Effector memory CD8-positive, alpha-beta T cell (primary cell): ENCODE data around the gene PANX1.

Source experiments
- ATAC-seq: fragments of 150-1000 bp; cut with Tn5 transposase; replicated peaks from 2 replicates; pipeline ENCODE4 v1.10.0; 2021; ENCODE audit warnings: mild to moderate bottlenecking, moderate library complexity
- DNase-seq, 3 experiments: peaks; one replicate each; pipeline ENCODE4 v3.0.0; 2021
- H3K27ac Mint-ChIP-seq, 2 donors: one replicate each; pipeline ENCODE4 v1.8.0; 2022; ENCODE audit warnings: mild to moderate bottlenecking in 2 of 2, mixed read lengths in 2 of 2, moderate library complexity in 2 of 2
- H3K27me3 Mint-ChIP-seq, 2 donors: one replicate each; pipeline ENCODE4 v1.8.0; 2022; ENCODE audit warnings: mixed read lengths in 2 of 2
- H3K36me3 Mint-ChIP-seq: one replicate; pipeline ENCODE4 v1.8.0; 2022; ENCODE audit warnings: mild to moderate bottlenecking, moderate library complexity, mixed read lengths; ENCODE audit not compliant: insufficient read depth
- H3K4me1 Mint-ChIP-seq, 2 donors: one replicate each; pipeline ENCODE4 v1.8.0; 2022; ENCODE audit warnings: low read depth in 2 of 2, mixed read lengths in 2 of 2
- H3K4me3 Mint-ChIP-seq, 2 donors: one replicate each; pipeline ENCODE4 v1.8.0; 2022; ENCODE audit warnings: mild to moderate bottlenecking in 2 of 2, mixed read lengths in 2 of 2, moderate library complexity in 2 of 2
- H3K9me3 Mint-ChIP-seq, 2 donors: one replicate each; pipeline ENCODE4 v1.8.0; 2022; ENCODE audit warnings: mixed read lengths in 2 of 2

PANX1 gene

GRCh38 chr11:94169516-94169915, 40.9 kb downstream of the PANX1 start:
- no peak for DNase-seq
- peaks cover 5% of the 10 kb centered on the region for H3K36me3 Mint-ChIP-seq
- H3K27ac Mint-ChIP-seq: peak overlapping the region; percentile 7 to 39
- no peaks in the 10 kb centered on the region for H3K9me3 Mint-ChIP-seq
- H3K4me3 Mint-ChIP-seq: no peak overlapping the region
- no peaks in the 10 kb centered on the region for H3K27me3 Mint-ChIP-seq
- H3K4me1 Mint-ChIP-seq: peaks cover 39 to 52% of the 10 kb centered on the region in 2 donors
- no peak for ATAC-seq

GRCh38 chr11:94169930-94170545, 41.4 kb downstream of the PANX1 start:
- no peak for DNase-seq
- H3K27ac Mint-ChIP-seq: peak overlapping the region in 1 of 2 donors; percentile 39
- no peak overlapping the region for H3K4me3 Mint-ChIP-seq
- no peak for ATAC-seq
- H3K4me1 Mint-ChIP-seq: peaks cover 37 to 49% of the 10 kb centered on the region in 2 donors
- peaks cover 5% of the 10 kb centered on the region for H3K36me3 Mint-ChIP-seq
- H3K9me3 Mint-ChIP-seq: no peaks in the 10 kb centered on the region
- H3K27me3 Mint-ChIP-seq: no peaks in the 10 kb centered on the region

GRCh38 chr11:94170953-94171352, 42.3 kb downstream of the PANX1 start:
- Mint-ChIP-seq H3K27me3 (no peaks in the 10 kb centered on the region), H3K9me3 (no peaks in the 10 kb centered on the region), H3K27ac (peak overlapping the region in 1 of 2 donors; percentile 15), H3K4me3 (no peak overlapping the region), H3K4me1 (peaks cover 36 to 49% of the 10 kb centered on the region in 2 donors), H3K36me3 (peaks cover 5% of the 10 kb centered on the region)
- DNase-seq (no peak), ATAC-seq (no peak)

GRCh38 chr11:94171693-94172440, 43.2 kb downstream of the PANX1 start:
- peak; percentile 3 to 6 (median 4) for DNase-seq
- Mint-ChIP-seq H3K9me3 (no peaks in the 10 kb centered on the region), H3K36me3 (peaks cover 5% of the 10 kb centered on the region), H3K27me3 (no peaks in the 10 kb centered on the region), H3K4me3 (no peak overlapping the region), H3K27ac (peak overlapping the region in 1 of 2 donors; percentile 67), H3K4me1 (peaks cover 36 to 49% of the 10 kb centered on the region in 2 donors)
- ATAC-seq: no peak

- Mint-ChIP-seq H3K27me3 (no peaks in the 10 kb centered on the region), H3K9me3 (no peaks in the 10 kb centered on the region), H3K4me3 (no peak overlapping the region), H3K4me1 (peaks cover 21 to 25% of the 10 kb centered on the region in 2 donors), H3K36me3 (peaks cover 10% of the 10 kb centered on the region), H3K27ac (no peak overlapping the region)
- DNase-seq (no peak), ATAC-seq (no peak)
Observed at GRCh38 chr11:94175535-94175934, 46.9 kb downstream of the PANX1 start.

GRCh38 chr11:94178331-94178730, 49.7 kb downstream of the PANX1 start:
- no peak for ATAC-seq
- no peaks in the 10 kb centered on the region for H3K27me3 Mint-ChIP-seq
- peaks cover 20% of the 10 kb centered on the region for H3K36me3 Mint-ChIP-seq
- peaks cover 5 to 7% of the 10 kb centered on the region in 2 donors for H3K4me1 Mint-ChIP-seq
- H3K9me3 Mint-ChIP-seq: no peaks in the 10 kb centered on the region
- H3K4me3 Mint-ChIP-seq: no peak overlapping the region
- DNase-seq: no peak
- H3K27ac Mint-ChIP-seq: no peak overlapping the region

GRCh38 chr11:94179696-94180095, 51.1 kb downstream of the PANX1 start:
- H3K4me3 Mint-ChIP-seq: no peak overlapping the region
- no peaks in the 10 kb centered on the region for H3K9me3 Mint-ChIP-seq
- no peaks in the 10 kb centered on the region for H3K27me3 Mint-ChIP-seq
- DNase-seq (no peak), ATAC-seq (no peak)
- no peaks in the 10 kb centered on the region for H3K4me1 Mint-ChIP-seq
- no peak overlapping the region for H3K27ac Mint-ChIP-seq
- H3K36me3 Mint-ChIP-seq: peaks cover 20% of the 10 kb centered on the region

- DNase-seq: no peak
- Mint-ChIP-seq H3K27me3 (no peaks in the 10 kb centered on the region), H3K4me3 (no peak overlapping the region), H3K36me3 (peaks cover 20% of the 10 kb centered on the region), H3K9me3 (no peaks in the 10 kb centered on the region), H3K27ac (no peak overlapping the region), H3K4me1 (no peaks in the 10 kb centered on the region)
- ATAC-seq: no peak
Observed at GRCh38 chr11:94181526-94181925, 52.9 kb downstream of the PANX1 start.

GRCh38 chr11:94181943-94182342, 53.3 kb downstream of the PANX1 start:
- peaks cover 20% of the 10 kb centered on the region for H3K36me3 Mint-ChIP-seq
- H3K27me3 Mint-ChIP-seq: no peaks in the 10 kb centered on the region
- H3K4me1 Mint-ChIP-seq: no peaks in the 10 kb centered on the region
- no peak for ATAC-seq
- no peak overlapping the region for H3K4me3 Mint-ChIP-seq
- no peaks in the 10 kb centered on the region for H3K9me3 Mint-ChIP-seq
- H3K27ac Mint-ChIP-seq: no peak overlapping the region
- no peak for DNase-seq

GRCh38 chr11:94183251-94183885, 54.7 kb downstream of the PANX1 start:
- no peak overlapping the region for H3K4me3 Mint-ChIP-seq
- H3K27ac Mint-ChIP-seq: no peak overlapping the region
- DNase-seq (no peak), ATAC-seq (no peak)
- peaks cover 16% of the 10 kb centered on the region for H3K36me3 Mint-ChIP-seq
- H3K4me1 Mint-ChIP-seq: no peaks in the 10 kb centered on the region
- H3K27me3 Mint-ChIP-seq: no peaks in the 10 kb centered on the region
- H3K9me3 Mint-ChIP-seq: no peaks in the 10 kb centered on the region

GRCh38 chr11:94183886-94184264, 55.2 kb downstream of the PANX1 start:
- Mint-ChIP-seq H3K9me3 (no peaks in the 10 kb centered on the region), H3K27ac (no peak overlapping the region), H3K36me3 (peaks cover 16% of the 10 kb centered on the region), H3K4me3 (no peak overlapping the region), H3K4me1 (no peaks in the 10 kb centered on the region), H3K27me3 (no peaks in the 10 kb centered on the region)
- DNase-seq (no peak), ATAC-seq (no peak)

GRCh38 chr11:94184362-94184761, 55.7 kb downstream of the PANX1 start:
- no peaks in the 10 kb centered on the region for H3K27me3 Mint-ChIP-seq
- no peak overlapping the region for H3K27ac Mint-ChIP-seq
- peaks cover 14% of the 10 kb centered on the region for H3K36me3 Mint-ChIP-seq
- H3K4me3 Mint-ChIP-seq: no peak overlapping the region
- DNase-seq: no peak
- no peaks in the 10 kb centered on the region for H3K4me1 Mint-ChIP-seq
- H3K9me3 Mint-ChIP-seq: no peaks in the 10 kb centered on the region
- no peak for ATAC-seq

GRCh38 chr11:94184846-94185245, 56.2 kb downstream of the PANX1 start:
- Mint-ChIP-seq H3K4me1 (no peaks in the 10 kb centered on the region), H3K36me3 (peaks cover 13% of the 10 kb centered on the region), H3K27me3 (no peaks in the 10 kb centered on the region), H3K27ac (no peak overlapping the region), H3K9me3 (no peaks in the 10 kb centered on the region), H3K4me3 (no peak overlapping the region)
- DNase-seq: no peak
- ATAC-seq: no peak
